NCI-H524 treated with DMSO at 0.1 percent for 48 hours (cell line): ENCODE measurements around the gene RAB20.
"Not testable (repeated sequence)": the region's sequence is repeated elsewhere in the genome, so short reads cannot be mapped to it uniquely, and the experiment has no call there.

ENCODE experiments used
- DNase-seq: peaks from one replicate; lab custom pipeline; 2025; lab: John Stamatoyannopoulos, UW

Gene RAB20

DNA sequence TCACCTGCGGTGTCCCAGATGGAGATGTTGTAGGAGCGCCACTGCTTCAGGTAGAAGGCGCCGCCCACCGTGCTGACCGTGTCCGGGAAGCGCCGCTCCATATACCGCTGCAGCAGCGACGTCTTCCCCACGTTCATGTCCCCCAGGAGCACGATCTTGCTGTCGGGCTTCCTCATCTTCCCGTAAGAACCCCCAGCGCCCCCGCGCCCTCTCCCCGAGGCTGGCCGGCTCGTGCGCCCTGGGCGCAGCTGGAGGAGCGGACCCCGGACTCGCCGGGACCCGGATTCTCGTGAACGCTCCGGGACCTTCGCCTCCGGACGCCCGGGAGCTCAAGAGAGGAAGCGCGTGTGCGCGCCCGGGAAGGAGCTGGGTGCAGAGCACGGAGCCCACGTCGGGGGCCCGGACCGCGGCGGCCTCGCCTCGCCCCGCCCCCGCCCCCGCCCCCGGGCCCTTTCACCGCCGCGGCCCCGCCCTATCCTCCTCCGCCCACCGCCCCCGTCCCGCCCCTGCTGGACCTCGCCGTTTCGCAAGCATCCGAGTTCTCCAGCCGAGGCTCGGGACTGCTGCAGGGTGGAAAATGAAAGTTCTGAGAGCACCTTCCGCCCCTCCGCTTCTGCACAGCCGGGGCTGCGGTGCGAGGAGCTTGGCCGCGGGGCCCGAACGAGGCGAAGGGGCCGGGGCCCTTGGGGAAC, at the start of gene RAB20:
RAB20 (minus strand) TSS at position 379 of the 692 bp plus-strand sequence; CDS start at position 176, 203 bp downstream.
- DNase-seq = no peak

DNA sequence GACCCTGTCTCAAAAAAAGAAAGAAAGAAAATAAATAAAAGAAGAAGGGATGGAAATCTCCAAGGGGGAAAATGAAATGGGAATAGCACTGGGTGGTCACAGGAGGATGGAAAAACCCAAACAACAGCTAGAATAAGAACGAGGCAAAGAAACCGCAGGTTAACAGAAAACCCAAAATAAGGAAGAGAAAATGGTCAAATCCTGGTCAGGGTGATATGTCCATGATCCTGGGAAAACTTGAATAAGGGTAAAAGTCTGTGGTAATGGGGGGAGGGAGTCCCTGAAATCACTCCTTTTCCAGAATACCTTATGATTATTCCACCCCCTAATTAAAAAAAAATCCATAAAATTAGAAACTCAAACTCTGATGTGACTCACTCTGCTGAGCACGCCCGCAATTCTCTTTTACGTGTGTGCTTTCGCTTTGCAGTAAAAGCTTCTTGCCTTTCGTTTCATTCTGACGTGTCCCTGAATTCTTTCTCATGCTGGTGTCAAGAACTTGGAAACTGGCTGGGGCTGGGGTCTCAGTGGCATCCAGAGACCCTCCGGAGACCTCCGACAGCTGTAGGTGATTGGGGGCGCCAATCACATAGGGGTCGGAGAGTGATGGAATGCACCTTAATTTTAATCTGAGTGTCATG, 49.6 kb upstream of the RAB20 start:
- DNase-seq = no peak

GRCh38 chr13:110607675-110608224, 46.2 kb upstream of the RAB20 start:
- DNase-seq = no peak

DNA sequence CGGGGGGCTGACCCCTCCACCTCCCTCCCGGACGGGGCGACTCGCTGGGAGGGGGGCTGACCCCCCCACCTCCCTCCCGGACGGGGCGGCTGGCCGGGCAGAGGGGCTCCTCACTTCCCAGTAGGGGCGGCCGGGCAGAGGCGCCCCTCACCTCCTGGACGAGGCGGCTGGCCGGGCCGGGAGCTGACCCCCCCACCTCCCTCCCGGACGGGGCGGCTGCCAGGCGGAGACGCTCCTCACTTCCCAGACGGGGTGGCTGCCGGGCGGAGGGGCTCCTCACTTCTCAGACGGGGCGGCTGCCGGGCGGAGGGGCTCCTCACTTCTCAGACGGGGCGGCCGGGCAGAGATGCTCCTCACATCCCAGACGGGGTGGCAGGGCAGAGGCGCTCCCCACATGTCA, 44.8 kb upstream of the RAB20 start:
- not testable (repeated sequence) for DNase-seq

DNA sequence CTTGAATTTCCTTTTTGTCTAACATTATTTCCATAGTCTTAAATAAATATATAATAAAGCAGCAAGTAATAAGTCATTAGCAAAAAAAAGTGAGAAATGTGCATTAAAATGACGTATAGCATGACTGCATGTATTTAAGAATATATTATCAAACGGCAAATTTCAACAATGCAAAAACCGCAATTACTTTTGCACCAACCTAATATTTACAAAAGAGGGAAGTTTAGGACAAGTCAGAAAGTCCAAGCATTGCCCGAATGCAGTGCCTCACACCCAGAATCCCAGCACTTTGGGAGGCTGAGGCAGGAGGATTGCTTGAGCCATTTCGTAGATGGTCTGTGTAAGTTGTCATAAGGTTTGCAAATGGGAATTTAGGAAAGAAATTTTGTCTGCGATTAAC, 43.6 kb upstream of the RAB20 start:
- no peak for DNase-seq

- DNase-seq = no peak
Measured at GRCh38 chr13:110600980-110601379, 39.5 kb upstream of the RAB20 start.

DNA sequence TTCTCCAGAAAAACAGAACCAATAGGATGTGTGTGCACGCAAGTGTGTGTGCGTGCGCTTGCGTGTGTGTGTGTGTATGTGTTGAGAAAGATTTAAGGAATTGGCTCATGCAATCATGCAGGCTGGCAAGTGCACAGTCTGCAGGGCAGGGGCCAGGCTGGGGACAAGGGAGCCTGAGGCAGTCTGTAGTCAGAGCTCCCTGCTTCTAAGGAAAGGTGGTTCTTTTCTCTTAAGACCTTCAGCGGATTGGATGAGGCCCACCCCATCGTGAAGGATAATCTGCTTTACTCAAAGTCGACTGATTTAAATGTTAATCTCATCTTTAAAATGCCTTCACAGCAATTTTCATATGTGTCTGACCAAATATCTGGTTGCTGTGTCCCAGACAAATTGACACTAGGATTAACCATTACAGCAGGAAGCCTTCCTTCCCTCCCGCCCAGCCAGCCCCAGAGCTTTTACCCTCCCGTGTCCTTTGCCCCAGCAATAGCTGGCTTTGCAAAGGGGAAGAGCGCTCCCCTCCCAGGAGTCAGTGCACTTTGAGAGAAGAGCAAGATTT, 38.8 kb upstream of the RAB20 start:
- no peak for DNase-seq

DNA sequence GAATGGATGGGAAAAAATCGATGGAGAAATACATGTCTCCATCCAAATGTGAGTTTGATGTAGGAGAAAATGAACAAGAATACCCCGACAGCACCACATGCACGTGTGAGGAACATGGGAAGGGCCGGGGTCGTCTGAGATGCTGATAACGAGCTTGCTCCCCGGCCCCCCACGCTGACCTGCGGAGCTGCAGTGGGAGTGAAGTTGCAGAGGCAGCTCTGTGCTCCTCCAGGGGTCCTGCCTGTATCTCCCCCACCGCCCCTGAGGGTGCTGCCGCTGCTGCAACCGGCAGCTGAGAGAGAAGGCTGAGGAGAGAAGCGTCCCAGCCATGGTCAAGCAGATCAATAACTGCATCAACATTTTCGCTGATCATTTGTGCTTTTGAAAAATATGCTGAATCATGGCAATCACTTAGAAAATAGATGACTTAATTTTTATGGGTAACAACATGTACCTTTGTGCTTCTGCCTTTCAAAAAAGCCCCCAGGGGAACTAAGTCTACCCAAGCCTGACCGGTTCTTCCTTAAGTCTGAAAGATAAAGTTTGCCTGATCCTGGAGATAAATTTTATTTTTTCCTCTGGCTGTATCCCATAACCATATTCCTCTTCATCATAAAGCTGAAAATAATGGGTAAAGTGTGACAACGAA, 35.6 kb upstream of the RAB20 start:
- no peak for DNase-seq

DNA sequence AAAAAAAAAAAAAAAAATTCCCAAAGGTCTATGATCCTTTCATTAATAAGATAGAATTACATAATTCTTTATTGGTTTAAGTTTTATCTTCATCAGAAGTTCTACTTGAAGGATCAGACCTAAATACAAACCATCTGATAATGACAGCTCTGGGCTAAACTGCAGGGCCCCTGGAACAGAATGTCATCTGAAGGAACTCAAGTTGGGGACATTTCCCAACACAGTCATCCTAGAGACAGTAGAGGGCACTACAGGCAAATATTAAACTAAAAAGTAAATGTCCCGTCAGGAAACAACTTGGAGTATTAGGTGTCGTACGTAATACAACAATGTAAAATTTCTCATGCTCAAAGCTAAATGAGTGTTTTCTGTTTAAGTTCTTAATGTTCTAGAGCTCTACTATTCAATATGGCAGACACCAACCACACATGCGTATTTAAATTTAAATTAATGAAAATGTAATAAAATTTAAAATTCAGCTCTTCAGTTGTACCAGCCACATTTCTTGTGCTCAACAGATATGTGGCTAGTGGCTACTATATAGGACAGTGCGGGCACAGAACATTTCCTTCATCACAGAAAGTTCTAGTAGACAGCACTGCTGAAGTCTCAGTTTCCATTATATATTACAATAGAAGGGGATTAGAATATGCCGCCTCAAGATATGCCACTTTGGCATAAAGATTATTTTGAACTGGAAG, 32.1 kb upstream of the RAB20 start:
- DNase-seq = no peak

- DNase-seq = no peak
Measured at GRCh38 chr13:110592665-110593064, 31.1 kb upstream of the RAB20 start.

DNA sequence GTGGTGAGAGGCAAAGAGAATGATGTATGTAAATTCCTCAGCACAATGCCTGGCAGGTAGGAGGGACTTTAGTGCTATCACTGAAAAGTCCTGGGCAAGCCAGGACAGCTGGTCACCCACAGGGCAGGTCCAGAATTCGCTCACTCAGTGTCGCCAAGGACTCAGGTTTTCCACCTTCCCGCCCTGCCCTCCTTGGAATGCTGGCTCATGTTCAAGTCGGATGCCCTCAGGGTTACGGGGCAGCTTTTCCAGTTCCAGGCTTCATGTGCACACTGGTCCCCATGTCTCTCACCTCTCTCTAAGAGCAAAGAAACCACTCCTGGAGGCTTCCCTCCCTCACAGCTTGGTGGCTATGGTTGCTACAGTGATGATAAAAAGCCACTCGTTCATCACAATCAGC, 29.1 kb upstream of the RAB20 start:
- no peak for DNase-seq

- DNase-seq = no peak
Measured at GRCh38 chr13:110589793-110590390, 28.4 kb upstream of the RAB20 start.

DNA sequence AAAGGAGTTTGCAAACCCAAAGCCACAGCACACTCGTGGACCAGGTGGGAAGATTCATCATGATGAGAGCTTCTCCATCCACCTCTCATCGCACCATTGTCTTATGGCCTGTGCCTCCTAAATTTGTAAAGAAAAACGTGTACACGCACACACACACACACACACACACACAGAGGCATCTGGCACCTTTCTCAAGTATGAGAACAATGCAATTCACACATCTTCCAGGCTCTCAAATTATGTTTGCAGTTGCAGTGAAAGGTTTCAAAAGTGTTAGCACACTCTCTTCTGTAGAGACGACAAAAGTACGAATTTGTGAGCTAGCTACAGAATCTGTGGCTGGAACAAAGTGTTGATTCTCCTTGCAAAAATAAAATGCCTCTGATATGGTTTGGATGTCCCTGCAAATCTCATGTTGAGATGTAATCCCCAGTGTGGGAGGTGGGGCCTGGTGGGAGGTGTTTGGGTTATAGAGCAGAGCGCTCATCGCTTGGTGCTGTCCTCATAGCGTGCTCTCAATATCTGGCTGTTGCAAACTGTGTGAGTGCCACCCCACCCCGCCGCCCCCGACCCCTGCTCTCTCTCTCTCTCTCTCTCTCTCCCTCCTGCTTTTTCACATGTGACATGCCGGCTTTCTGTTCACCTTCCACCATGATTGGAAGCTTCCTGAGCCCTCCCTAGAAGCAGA, 21.8 kb upstream of the RAB20 start:
- DNase-seq = no peak

- DNase-seq = no peak
Measured at GRCh38 chr13:110582421-110582954, 21.0 kb upstream of the RAB20 start.

DNA sequence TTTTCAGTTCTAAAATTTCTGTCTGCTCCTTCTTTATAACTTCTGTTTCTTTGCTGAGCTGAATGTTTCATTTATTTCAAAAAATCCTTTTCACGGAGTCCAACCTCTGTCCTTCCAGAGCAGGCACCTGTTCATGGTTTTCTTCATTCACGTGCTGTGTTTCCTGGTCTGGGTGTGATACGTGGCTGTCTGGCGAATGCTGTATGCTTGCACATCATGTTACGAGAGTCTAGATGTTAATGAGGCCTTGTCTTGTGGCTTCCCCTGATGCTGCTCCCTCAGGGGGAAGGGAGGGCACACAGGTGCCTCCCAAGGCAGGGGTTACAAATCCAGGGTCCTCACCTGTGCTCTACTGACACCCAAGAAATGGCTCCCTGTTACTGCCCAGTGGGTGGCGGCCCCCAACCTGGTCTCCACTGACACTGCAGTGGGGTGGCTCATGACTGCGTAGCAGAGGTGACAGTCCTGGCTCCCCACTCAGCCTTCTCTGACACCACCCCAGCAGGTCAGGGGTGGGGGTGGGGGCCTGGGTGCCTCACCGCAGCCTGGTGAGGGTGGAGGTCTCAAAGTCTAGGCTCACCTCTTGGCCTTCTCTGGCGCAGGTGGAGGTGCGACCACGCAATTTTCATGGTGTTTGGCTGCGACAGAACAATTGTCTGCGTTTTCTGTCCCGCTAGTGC, 20.1 kb upstream of the RAB20 start:
- DNase-seq = no peak

DNA sequence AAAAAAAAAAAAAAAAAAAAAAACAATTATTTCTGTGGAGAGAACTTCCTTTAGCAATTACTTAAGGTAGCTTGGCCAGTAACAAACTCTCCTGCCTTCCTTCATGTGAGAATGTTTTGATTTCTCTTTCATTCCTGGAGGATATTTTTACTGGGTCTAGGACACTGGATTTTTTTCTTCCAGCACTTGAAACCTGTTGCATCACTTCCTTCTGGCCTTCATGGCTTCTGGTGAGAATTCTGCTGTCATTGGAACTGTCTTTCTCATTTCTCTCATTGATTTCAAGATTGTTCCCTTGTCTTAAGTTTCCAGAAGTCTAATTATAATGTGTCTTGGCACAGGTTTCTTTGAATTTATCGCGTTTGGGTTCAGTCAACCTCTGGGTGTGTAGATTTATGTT, 19.3 kb upstream of the RAB20 start:
- DNase-seq = no peak

- no peak for DNase-seq
Measured at GRCh38 chr13:110578363-110578762, 16.8 kb upstream of the RAB20 start.

- no peak for DNase-seq
Measured at GRCh38 chr13:110576736-110577476, 15.4 kb upstream of the RAB20 start.

- DNase-seq = no peak
Measured at GRCh38 chr13:110576070-110576394, 14.5 kb upstream of the RAB20 start.
